Sciatic nerve (tissue), 2 donors: ENCODE results near the gene PXMP2. TPM values are rescaled to one million over a fixed set of nuclear protein-coding genes. Genes with fewer than 3 reads are reported as not detected.

Experiments used
- ATAC-seq: fragments of 200-7000 bp; cut with Tn5 transposase; one replicate; pipeline ENCODE4 v1.9.1; 2020; ENCODE audit warnings: mild to moderate bottlenecking, moderate library complexity
- DNase-seq: peaks from one replicate; pipeline ENCODE4 v3.0.0-alpha.2; 2020; ENCODE audit warnings: low spot score
- intact Hi-C: fragments of 100-400 bp; cut with DNase I; formaldehyde crosslinking; loops from one replicate; pipeline ENCODE4 v1.14.2; 2022
- total RNA-seq: library from RNA; stranded (reverse); fragmentation: NEBNext Ultra II Directional; extraction: Animal tissue kit (Norgen Biotek cat#: 25700); gene quantifications from one replicate; pipeline ENCODE4 v1.2.1, GENCODE V29; 2021
- donor health status: DM: no; HTN: no; CAD: no.
- donor health status: DM: no; HTN: no; CAD: no.

PXMP2 gene
- total RNA-seq = 18.3 TPM

- DNase-seq (peak; percentile 97), ATAC-seq (peak; percentile 100)
- intact Hi-C loops = no loop called here
These were observed at the start of gene PXMP2, which contains the start of gene POLE for GRCh38 chr12:132687211-132688164. Gene PXMP2, plus strand, starts transcription at chr12:132687587. Its CDS starts 84 bp downstream, at chr12:132687671. Gene POLE, minus strand, starts transcription at chr12:132687342. Its CDS starts 27 bp downstream, at chr12:132687315.

DNA sequence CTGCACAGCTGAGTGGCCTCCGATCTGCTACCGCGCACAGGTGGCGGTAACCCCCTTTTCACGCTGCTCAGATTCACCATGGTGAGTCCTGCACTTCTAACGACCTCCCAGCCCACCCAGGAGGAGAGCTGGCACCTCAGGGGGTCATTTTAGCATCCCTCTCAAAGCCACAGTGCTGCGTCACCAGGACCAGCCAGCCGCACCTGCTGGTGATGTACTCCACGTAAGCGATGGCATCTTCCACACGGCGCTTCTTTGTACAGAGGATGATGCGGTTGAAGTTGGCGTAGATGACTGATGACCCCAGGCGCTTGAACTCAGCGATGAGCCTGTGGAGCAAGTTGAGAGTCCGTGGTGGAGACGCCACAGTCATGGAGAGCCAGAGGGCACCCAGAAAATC, 49.6 kb upstream of the PXMP2 start:
- intact Hi-C loops = no loop called here
- ATAC-seq (no peak), DNase-seq (no peak)

DNA sequence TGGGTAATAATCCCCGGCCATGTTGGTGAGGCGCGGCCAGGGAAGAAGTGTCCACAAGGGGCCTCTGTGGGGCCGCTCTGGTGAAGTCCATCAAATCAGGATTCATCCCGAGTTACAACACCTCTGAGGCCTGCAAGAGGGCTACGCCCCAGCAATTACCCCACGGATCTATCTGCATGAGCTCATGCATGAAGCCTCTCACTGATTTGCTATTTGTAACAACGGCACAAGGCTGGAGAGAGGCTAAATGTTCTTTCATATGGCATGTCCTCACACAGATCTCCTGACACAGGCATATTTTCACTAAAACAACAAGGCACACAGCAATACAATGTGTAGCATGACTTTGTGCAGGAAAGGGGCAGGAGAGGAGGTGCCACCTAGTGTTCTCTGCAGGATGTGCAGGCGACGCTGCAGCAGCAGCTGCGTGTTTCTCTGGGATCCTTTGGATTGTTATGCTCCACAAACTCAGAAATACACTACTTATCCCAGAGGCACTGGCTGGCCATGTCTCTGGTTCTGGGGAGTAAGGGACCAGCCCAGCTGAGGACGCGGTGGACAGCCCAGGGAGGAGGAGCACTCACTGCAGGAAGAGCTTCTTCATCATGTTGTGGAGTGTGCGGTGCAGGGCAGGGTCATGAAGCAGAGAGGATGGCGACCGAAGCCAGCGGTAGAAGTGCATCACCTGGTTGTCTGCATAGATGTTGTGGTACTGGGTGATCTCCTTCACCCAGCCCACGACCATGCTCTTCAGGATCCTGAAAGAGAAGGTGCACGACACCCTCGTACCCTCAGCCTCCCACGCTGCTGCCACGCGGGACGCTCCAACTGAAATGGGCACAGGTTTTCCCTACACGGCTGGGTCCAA, 48.6 kb upstream of the PXMP2 start:
- peak; percentile 88 for ATAC-seq
- intact Hi-C loops = no loop called here

GRCh38 chr12:132639956-132640520, 47.3 kb upstream of the PXMP2 start:
- no peak for ATAC-seq
- intact Hi-C loops = no loop called here
- no peak for DNase-seq

More for the DNA sequence above, 48.6 kb upstream of the PXMP2 start:
- DNase-seq = no peak

DNA sequence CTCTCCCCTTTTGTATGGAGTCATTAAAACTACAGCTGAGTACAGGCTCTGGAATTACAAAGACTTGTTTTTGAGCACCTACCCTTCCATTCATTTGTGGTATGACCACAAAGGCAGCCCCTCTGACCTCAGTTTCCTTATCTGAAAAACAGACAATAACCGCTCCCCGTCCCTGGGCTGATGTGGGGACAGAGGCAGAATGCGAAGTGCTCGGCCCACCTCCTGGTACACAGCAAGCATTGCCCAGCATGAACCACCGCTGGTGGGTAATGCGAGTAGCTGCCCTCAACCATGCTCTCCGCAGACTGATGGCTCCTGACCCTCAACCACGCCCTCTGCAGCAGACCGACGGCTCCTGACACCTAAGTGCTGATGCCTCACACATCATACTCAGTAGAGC, 46.5 kb upstream of the PXMP2 start:
- DNase-seq (no peak), ATAC-seq (no peak)
- intact Hi-C loops = no loop called here

DNA sequence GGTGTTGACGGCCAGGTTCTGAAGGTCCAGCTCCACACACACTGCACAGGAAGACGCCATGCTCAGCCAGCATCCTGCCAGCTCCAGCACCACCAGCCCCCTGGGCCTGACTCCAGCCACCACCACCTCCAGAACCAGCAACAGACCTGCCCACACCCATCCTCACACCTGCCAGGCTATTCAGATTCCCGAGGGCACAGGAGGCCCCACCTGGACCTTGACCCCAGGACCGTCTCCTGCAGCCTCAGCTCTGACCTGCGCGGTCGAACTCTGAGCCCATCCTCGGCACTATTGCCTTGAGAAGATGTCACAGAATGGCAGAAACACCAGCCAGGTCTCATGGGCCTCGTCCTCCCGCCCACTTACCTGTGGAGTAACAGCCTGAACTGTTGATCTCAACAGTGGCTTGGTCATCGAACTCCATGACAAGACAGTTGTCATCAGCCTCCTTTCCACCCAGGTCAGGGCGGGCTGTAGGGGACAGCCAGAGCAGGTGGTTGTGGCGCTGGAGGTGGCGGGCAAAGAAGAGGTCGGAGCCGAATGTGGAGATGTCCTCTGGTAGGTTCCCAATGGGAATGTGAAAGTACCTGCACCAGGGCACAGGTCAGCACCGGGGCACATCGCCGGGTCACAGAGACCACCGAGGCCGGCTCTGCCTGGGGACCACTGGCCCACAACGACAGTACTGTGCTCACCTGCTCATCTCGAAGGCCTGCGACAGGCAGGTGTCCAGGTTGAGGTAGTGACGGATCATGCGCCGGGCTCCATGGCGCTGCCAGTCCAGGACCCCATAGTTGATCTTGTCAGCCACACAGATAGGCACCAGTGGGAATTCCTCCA, 45.4 kb upstream of the PXMP2 start:
- ATAC-seq = no peak
- no peak for DNase-seq
- intact Hi-C loops = no loop called here

DNA sequence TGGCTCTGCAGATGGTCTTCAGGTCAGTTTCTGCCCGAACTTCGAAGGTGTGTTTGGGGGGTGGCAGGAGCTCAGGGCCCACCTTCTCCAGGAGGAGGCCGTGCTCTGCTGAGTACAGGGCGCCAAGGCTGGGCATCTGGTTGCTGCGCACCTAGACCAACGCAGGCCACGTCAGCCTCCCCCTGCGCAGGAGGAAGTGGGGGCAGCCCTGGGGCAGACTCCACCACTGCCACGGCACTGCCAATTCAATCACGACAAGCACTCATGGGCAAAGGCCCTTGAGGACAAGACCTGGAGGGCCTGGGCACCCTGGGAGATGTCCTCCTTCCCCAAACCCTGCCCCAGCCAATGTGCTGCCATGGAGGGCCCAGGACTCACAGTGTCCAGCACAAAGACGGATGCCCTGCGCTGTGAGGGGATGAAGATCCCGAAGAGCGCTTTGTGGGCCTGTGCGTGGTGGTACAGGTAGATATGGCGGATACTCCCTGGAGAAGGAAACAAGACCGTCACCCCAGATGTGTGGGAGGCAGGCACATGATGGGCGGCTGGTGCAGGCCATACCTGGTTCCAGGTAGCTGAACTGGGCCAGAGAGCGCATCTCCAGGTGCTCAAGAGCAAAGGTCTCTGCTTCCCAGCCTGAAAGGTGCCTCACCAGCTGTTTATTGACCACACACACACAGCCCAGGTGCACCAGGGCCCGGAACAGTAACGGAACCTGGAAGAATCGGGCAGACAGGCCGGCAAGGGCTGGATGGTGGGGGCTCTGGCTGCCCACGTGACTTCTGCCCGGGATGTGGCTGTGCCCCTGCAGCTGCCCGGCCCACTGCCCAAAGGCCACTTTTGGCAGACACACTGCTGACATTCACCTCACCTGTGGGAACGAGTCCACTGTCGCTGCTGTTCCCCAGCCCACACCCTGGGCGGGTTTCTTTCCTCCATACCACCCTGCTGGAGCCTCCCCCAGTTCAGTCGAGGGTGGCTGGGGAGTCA, 44.2 kb upstream of the PXMP2 start:
- ATAC-seq (no peak), DNase-seq (no peak)
- intact Hi-C loops = no loop called here

GRCh38 chr12:132646850-132647249, 40.5 kb upstream of the PXMP2 start:
- no peak for DNase-seq
- intact Hi-C loops = no loop called here
- ATAC-seq = no peak

DNA sequence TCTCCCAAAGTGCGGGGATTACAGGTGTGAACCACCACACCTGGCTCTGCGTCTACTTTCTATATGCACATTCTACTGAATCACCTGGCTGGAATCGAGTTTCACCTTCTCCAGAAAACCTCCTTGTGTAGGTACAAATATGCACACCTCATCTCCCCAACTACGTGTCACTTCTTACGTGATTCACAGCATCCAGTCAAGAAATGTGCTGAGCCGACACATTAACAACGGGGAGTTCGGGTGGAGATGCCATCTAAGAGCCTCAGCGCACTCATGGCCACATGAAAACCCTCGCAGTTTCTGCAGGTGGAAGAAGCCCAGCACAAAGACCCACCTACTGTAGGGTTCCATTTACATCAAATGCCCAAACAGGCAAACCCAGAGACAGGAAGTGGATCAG, 39.5 kb upstream of the PXMP2 start:
- ATAC-seq (no peak), DNase-seq (no peak)
- intact Hi-C loops = no loop called here

- ATAC-seq (no peak), DNase-seq (no peak)
- intact Hi-C loops = no loop called here
These were observed 38.7 kb upstream of the PXMP2 start for GRCh38 chr12:132648616-132649225.

- intact Hi-C loops = no loop called here
- DNase-seq = no peak
- ATAC-seq = no peak
These were observed 38.0 kb upstream of the PXMP2 start for GRCh38 chr12:132649226-132649945.

DNA sequence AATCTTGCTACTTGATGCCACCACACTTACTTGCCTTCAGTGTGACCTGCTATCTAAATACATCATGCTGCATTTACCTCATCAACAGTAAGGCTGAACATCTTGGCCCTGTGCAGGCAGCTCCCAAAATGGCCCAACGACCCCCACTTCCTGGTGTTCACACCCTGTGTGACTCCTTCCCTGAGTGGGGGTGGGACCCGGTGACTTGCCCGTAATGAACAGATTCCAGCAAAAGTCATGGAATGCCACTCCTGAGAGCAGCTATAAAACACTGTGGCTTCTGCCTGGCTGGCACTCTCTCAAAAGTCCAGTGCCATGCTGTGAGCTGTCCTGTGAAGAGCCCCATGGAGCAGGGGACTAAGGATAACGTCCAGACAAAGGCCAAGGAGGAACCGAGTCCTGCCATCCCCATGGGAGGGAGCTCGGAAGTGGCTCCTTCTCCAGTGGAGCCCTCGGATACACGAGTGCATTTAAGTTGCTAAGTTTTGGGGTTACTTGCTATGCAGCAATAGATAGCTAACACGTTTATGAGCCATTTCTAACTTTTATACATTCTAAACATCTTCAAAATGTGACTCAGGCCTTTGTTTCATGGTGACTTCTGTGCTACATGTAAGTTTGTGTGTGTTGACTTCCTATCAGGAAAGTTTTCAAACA, 35.8 kb upstream of the PXMP2 start:
- intact Hi-C loops = no loop called here
- no peak for DNase-seq

GRCh38 chr12:132653567-132654290, 33.7 kb upstream of the PXMP2 start:
- intact Hi-C loops = no loop called here
- ATAC-seq = no peak
- DNase-seq = no peak

More for the DNA sequence above, 35.8 kb upstream of the PXMP2 start:
- ATAC-seq = no peak

DNA sequence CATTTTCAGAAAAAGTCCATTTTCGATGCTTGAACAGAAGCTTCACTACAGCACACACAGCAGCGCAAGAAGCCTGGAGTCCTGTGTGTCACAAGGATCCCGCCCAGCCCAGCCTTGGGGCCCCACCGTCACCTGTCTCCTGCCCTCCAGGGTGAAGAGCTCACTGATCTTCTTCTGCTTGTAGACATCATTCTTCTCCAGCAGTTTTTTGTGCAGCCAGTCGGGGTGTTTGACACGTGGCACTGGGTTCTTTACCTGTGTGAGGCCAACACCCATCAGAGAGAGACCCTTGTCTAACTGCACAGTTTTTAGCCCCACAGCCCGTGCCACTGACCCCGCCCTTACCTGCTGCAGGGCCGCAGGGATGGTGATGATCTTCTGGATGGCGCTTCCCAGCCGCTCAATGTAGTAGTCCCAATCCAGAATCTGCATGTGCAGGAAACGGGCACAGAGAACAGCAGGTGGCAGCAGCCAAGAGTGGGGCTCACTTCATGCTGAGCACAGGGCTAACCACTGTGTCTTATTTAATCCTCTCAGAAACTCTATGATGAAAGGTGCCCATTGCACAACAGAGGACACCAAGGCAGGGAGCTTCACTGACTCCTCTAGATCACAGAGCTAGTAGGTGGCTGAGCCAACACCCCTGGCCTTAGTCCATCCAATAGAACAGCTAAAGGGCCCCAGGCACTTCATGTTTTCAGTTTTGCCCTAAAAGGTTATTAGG, 30.2 kb upstream of the PXMP2 start:
- intact Hi-C loops = no loop called here
- DNase-seq = no peak
- ATAC-seq = no peak
